Activated CD8-positive, alpha-beta T cell treated with anti-CD3 and anti-CD28 coated beads for 36 hours (primary cell): ENCODE measurements around the gene AP1S3. TPM values are rescaled to one million over a fixed set of nuclear protein-coding genes. Genes with fewer than 3 reads are reported as not detected.

Experiments
- ATAC-seq: fragments of 200-7000 bp; cut with Tn5 transposase; one replicate; pipeline ENCODE4 v1.10.0; 2021; ENCODE audit warnings: mild to moderate bottlenecking, moderate library complexity
- CTCF ChIA-PET: fragments of 350-600 bp; sonication (Branson Sonifier 250); formaldehyde crosslinking; loops from one replicate; lab custom pipeline; 2021; ENCODE audit warnings: antibody characterized with exemption; lab: Charles Lee
- POLR2A ChIA-PET: fragments of 350-600 bp; sonication (Branson Sonifier 250); formaldehyde crosslinking; loops from one replicate; lab custom pipeline; 2021; ENCODE audit warnings: antibody characterized with exemption; lab: Charles Lee
- DNase-seq: peaks from one replicate; pipeline ENCODE4 v3.0.0-alpha.2; 2020
- H3K27ac Mint-ChIP-seq: one replicate; pipeline ENCODE4 v1.8.0; 2021; ENCODE audit warnings: mild to moderate bottlenecking, mixed read lengths
- H3K27me3 Mint-ChIP-seq: one replicate; pipeline ENCODE4 v1.8.0; 2021; ENCODE audit warnings: mixed read lengths
- H3K36me3 Mint-ChIP-seq: one replicate; pipeline ENCODE4 v1.8.0; 2021; ENCODE audit warnings: low read depth, mixed read lengths
- H3K4me1 Mint-ChIP-seq: one replicate; pipeline ENCODE4 v1.8.0; 2021; ENCODE audit warnings: low read depth, mixed read lengths
- H3K4me3 Mint-ChIP-seq: one replicate; pipeline ENCODE4 v1.8.0; 2021; ENCODE audit warnings: mild to moderate bottlenecking, moderate library complexity, mixed read lengths
- H3K9me3 Mint-ChIP-seq: one replicate; pipeline ENCODE4 v1.8.0; 2021; ENCODE audit warnings: mixed read lengths
- intact Hi-C: fragments of 100-400 bp; cut with micrococcal nuclease; formaldehyde crosslinking; loops from one replicate; pipeline ENCODE4 v1.10.0; 2022
- total RNA-seq, 2 experiments: library from RNA; stranded (reverse); gene quantifications; one replicate each; pipeline ENCODE4 v1.2.3, GENCODE V29; 2021
- TF ChIP-seq, protein P1 (sequence below): fragments of 200-600 bp; IDR thresholded peaks from one replicate; pipeline ENCODE4 v1.8.0; 2022; ENCODE audit warnings: antibody characterized with exemption, mild to moderate bottlenecking

The AP1S3 gene
- total RNA-seq, 2 experiments from 2014 or later: 5.7 to 6.6 TPM

DNA sequence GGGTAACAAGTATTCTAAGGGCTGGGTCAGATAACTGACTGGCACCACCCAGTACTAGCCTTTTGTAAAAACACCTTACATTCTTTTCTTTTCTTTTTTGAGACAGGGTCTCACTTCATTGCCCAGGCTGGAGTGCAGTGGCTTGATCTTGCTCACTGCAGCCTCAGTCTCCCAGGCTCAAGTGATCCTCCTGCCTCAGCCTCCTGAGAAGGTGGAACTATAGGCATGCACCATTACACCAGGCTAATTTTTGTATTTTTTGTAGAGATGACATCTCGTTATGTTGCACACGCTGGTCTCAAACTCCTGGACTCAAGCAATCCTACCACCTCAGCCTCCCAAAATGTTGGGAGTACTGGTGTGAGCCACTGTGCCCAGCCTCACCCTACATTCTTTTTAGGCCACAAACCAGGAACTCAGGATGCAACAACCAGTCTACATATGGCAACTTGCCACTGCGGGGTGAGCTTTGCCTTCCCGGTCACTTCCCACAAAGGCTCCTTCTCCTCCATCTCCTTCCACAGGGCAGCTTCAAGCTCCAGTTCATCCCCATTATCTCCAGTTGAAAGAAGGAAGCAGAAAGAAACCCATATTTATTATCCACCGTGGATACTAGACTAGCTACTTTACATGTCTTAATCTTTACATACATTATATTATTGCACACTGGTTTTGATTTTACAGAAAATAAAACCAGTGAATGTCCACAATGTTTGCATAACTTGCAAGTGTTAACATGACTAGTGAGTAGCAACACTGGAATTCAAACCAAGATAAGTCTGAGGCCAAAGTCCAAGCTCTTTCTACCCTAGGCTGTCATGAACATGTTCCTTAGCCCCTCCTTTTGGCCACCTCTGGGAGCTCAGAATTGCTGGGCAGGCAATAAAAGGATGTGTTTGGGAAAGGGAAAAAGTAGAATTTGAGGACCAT is 23.7 kb upstream of the AP1S3 start:
- Mint-ChIP-seq H3K4me3 (no peak overlapping the region), H3K36me3 (no peaks in the 10 kb centered on the region), H3K9me3 (no peaks in the 10 kb centered on the region), H3K4me1 (peaks cover 13% of the 10 kb centered on the region), H3K27me3 (no peaks in the 10 kb centered on the region), H3K27ac (no peak overlapping the region)
- intact Hi-C loops: no loop called here
- ChIA-PET CTCF (interaction anchor here (0.5 to 0.7 kb wide), 2 partner anchors 70 to 496 kb away, joined by 3 read pairs; no protein-coding TSS in a partner anchor), POLR2A (no interaction called here)
- TF ChIP-seq, protein P1, sequence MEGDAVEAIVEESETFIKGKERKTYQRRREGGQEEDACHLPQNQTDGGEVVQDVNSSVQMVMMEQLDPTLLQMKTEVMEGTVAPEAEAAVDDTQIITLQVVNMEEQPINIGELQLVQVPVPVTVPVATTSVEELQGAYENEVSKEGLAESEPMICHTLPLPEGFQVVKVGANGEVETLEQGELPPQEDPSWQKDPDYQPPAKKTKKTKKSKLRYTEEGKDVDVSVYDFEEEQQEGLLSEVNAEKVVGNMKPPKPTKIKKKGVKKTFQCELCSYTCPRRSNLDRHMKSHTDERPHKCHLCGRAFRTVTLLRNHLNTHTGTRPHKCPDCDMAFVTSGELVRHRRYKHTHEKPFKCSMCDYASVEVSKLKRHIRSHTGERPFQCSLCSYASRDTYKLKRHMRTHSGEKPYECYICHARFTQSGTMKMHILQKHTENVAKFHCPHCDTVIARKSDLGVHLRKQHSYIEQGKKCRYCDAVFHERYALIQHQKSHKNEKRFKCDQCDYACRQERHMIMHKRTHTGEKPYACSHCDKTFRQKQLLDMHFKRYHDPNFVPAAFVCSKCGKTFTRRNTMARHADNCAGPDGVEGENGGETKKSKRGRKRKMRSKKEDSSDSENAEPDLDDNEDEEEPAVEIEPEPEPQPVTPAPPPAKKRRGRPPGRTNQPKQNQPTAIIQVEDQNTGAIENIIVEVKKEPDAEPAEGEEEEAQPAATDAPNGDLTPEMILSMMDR: no peak
- no peak for ATAC-seq
- no peak for DNase-seq

DNA sequence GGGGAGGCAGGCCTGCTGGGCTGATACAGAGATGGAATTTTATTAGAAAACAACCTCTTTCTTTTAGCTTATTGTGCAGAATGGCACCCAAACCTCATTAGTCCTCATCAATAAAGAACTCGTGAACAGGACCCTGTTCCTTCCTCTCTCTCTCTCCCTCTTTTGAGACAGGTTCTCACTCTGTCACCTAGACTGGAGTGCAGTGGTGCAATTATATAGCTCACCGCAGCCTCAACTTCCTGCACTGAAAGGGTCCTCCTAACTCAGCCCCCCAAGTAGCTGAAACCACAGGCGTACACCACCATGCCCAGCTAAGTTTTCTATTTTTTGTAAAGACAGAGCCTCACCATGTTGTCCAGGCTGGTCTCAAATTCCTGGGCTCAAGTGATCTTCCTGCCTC is 21.7 kb upstream of the AP1S3 start:
- ATAC-seq (no peak), DNase-seq (no peak)
- Mint-ChIP-seq H3K36me3 (no peaks in the 10 kb centered on the region), H3K4me1 (no peaks in the 10 kb centered on the region), H3K4me3 (no peak overlapping the region), H3K27ac (no peak overlapping the region), H3K9me3 (no peaks in the 10 kb centered on the region), H3K27me3 (no peaks in the 10 kb centered on the region)
- ChIA-PET CTCF (no interaction called here), POLR2A (no interaction called here)
- intact Hi-C loops: no loop called here
- TF ChIP-seq, protein P1: no peak

DNA sequence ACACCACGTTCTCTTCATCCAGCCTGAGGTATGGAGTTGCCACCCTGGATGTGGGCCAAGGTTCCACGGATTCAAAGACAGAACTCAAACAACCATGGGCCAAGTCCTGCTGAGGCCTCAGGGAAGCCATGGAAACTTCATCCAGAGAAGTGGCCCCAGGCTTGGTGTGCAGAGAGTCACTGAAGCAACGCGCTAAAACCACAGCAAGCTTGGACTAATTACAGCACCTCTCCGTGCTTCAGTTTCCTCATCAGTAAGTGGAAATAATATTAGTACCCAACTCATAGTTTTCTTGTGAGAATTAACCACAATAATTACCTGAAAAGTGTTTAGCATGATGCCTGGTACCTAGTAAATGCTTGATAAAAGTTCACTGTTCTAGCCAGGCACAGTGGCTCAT is 19.2 kb upstream of the AP1S3 start:
- H3K27ac Mint-ChIP-seq: no peak overlapping the region
- CTCF ChIA-PET: no interaction called here

DNA sequence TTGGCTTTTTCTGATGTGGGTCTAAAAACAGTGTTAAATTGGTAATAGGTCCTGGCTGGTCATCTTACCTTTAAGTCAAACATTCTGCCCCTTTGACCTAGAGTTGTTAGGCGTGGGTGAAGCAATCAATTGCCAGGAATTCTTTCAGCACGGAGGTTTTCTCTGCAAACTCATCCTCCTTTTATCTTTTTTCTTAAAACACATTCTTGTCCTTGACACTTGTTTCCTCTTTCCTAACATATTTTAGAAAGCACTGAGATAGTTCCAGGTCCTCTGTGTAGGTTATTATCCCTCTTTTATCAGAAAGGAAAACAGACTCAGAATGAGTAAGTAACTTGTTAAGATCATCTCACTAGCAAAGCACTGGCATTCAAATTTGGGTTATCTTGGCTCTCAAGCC is 18.6 kb upstream of the AP1S3 start:
- ATAC-seq: no peak
- Mint-ChIP-seq H3K27me3 (no peaks in the 10 kb centered on the region), H3K4me1 (peaks cover 5% of the 10 kb centered on the region), H3K9me3 (peaks cover under 1% of the 10 kb centered on the region), H3K27ac (no peak overlapping the region), H3K36me3 (peaks cover 4% of the 10 kb centered on the region), H3K4me3 (no peak overlapping the region)
- POLR2A ChIA-PET: no interaction called here
- intact Hi-C loops: no loop called here
- TF ChIP-seq, protein P1: no peak
- no peak for DNase-seq
- CTCF ChIA-PET: no interaction called here

More for the DNA sequence above, 19.2 kb upstream of the AP1S3 start:
- intact Hi-C loops: no loop called here
- Mint-ChIP-seq H3K9me3 (no peaks in the 10 kb centered on the region), H3K27me3 (no peaks in the 10 kb centered on the region), H3K4me3 (no peak overlapping the region), H3K36me3 (no peaks in the 10 kb centered on the region), H3K4me1 (peaks cover under 1% of the 10 kb centered on the region)
- no peak for ATAC-seq
- TF ChIP-seq, protein P1: no peak
- DNase-seq: no peak
- POLR2A ChIA-PET: no interaction called here

DNA sequence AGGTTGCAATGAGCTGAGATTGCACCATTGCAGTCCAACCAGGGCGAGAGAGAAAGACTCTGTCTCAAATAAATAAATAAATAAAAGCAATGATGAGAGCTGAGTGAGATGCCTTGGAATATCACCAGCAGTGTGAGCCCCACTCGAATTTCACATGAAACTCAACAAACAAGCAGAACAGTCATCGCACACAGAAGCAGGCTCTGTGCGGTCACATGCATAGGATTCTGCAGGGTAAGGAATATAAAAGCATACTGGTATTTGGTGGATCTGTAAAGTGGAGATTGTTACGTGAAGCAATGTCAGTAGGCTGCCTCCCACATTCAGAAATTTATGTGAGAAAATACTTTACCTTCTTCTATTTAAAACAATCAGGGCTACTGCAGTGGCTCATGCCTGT is 18.0 kb upstream of the AP1S3 start:
- ChIA-PET CTCF (no interaction called here), POLR2A (no interaction called here)
- intact Hi-C loops: no loop called here
- TF ChIP-seq, protein P1: no peak
- Mint-ChIP-seq H3K4me3 (no peak overlapping the region), H3K4me1 (peaks cover 7% of the 10 kb centered on the region), H3K9me3 (peaks cover 2% of the 10 kb centered on the region), H3K27ac (no peak overlapping the region), H3K36me3 (peaks cover 5% of the 10 kb centered on the region), H3K27me3 (no peaks in the 10 kb centered on the region)
- ATAC-seq: no peak
- no peak for DNase-seq
